GM12878 (cell line): ENCODE measurements around the gene GGCX. TPM values are rescaled to one million over a fixed set of nuclear protein-coding genes. Genes with fewer than 3 reads are reported as not detected.

Experiments used
- ASH2L ChIP-seq: fragments of 300-600, 200-600 bp; sonication (generic); IDR thresholded peaks from 2 replicates; pipeline ENCODE4 v1.6.1; 2017; ENCODE audit warnings: low read depth, mild to moderate bottlenecking, borderline replicate concordance
- BACH1 ChIP-seq: fragments of 450-650 bp; IDR thresholded peaks from 2 replicates; pipeline ENCODE4 v1.6.1; 2017; ENCODE audit warnings: mild to moderate bottlenecking, borderline replicate concordance
- BHLHE40 ChIP-seq, 2 experiments: fragments of 450-650 bp in 1 of 2; IDR thresholded peaks; 2 replicates each; pipeline ENCODE4 v1.6.1; 2011 to 2017; ENCODE audit warnings: low read depth in 2 of 2, borderline replicate concordance in 1 of 2, improper control_type of control experiment in 1 of 2, low read length in 1 of 2, mild to moderate bottlenecking in 1 of 2
- ESRRA ChIP-seq: IDR thresholded peaks from 2 replicates; pipeline ENCODE4 v1.6.1; 2012; ENCODE audit warnings: mild to moderate bottlenecking, low read length, improper control_type of control experiment
- FOS ChIP-seq: IDR thresholded peaks from 3 replicates; pipeline ENCODE4 v1.6.1; 2011; ENCODE audit warnings: borderline replicate concordance; ENCODE audit not compliant: insufficient read length; ENCODE audit errors: extremely low read depth
- HDAC6 ChIP-seq: fragments of 200-600 bp; sonication (generic); IDR thresholded peaks from one replicate; pipeline ENCODE4 v1.8.0; 2017; ENCODE audit warnings: antibody characterized with exemption; ENCODE audit not compliant: unreplicated experiment
- RELA ChIP-seq: fragments of 450-650 bp; IDR thresholded peaks from 2 replicates; pipeline ENCODE4 v1.8.0; 2014; ENCODE audit warnings: borderline replicate concordance; ENCODE audit not compliant: partially characterized antibody
- SMC3 ChIP-seq: IDR thresholded peaks from 2 replicates; pipeline ENCODE4 v1.6.1; 2011; ENCODE audit warnings: low read length, improper control_type of control experiment, borderline replicate concordance
- ZNF384 ChIP-seq: IDR thresholded peaks from 2 replicates; pipeline ENCODE4 v1.6.1; 2012; ENCODE audit warnings: low read depth, mild to moderate bottlenecking, low read length, improper control_type of control experiment, borderline replicate concordance
- polyA plus RNA-seq, 11 experiments: library from polyadenylated mRNA; depleted of rRNA in 4 of 11; unstranded in 6 of 11; stranded (reverse) in 5 of 11; fragments of >200 nt; fragmentation: Nextera tagmentation in 4 of 11; fragmentation: Illumina TruSeq in 1 of 11; extraction: Ambion mirVana in 4 of 11; extraction: Trizol in 1 of 11; gene quantifications; 1 replicate in 1 of 11; 2 replicates in 10 of 11; pipeline versions ENCODE4 v1.2.1 to v1.2.3, GENCODE V29; 2011 to 2016; ENCODE audit warnings: inconsistent platforms in 2 of 11, missing spikeins in 2 of 11, low read depth in 1 of 11
- total RNA-seq, 4 experiments: library from RNA; depleted of rRNA in 3 of 4; stranded (reverse); fragments of >200 nt in 3 of 4; fragmentation: Illumina TruSeq in 1 of 4; extraction: Trizol in 1 of 4; gene quantifications; 2 replicates each; pipeline versions ENCODE4 v1.2.1 to v1.2.3, GENCODE V29; 2013 to 2021
- TF ChIP-seq, protein P1 (sequence below): fragments of 450-650 bp; IDR thresholded peaks from 2 replicates; pipeline ENCODE4 v1.6.1; 2016; ENCODE audit warnings: mild to moderate bottlenecking
- TF ChIP-seq, protein P2 (sequence below): fragments of 450-650 bp; formaldehyde crosslinking; IDR thresholded peaks from 2 replicates; pipeline ENCODE4 v1.4.0; 2020; ENCODE audit warnings: mild to moderate bottlenecking, moderate library complexity
- TF ChIP-seq, protein P3 (sequence below): fragments of 450-650 bp; IDR thresholded peaks from 2 replicates; pipeline ENCODE4 v1.6.1; 2018; ENCODE audit warnings: borderline replicate concordance, mild to moderate bottlenecking; ENCODE audit not compliant: partially characterized antibody
- TF ChIP-seq, protein P4 (sequence below): fragments of 150-350 bp; IDR thresholded peaks from 2 replicates; pipeline ENCODE4 v1.6.1; 2014; ENCODE audit warnings: mild to moderate bottlenecking, low read depth, low read length
- TF ChIP-seq, protein P5 (sequence below): IDR thresholded peaks from 2 replicates; pipeline ENCODE4 v1.6.1; 2011; ENCODE audit warnings: borderline replicate concordance, low read depth, mild to moderate bottlenecking, moderate library complexity, low read length; ENCODE audit not compliant: insufficient read depth, poor library complexity, severe bottlenecking

Gene GGCX
- total and polyA plus RNA-seq, 10 of the 15 experiments (the other 5 are each of a cell fraction or from before 2014, with no cell fraction given), result 18.1 to 52.7 (median 25.0) TPM

DNA sequence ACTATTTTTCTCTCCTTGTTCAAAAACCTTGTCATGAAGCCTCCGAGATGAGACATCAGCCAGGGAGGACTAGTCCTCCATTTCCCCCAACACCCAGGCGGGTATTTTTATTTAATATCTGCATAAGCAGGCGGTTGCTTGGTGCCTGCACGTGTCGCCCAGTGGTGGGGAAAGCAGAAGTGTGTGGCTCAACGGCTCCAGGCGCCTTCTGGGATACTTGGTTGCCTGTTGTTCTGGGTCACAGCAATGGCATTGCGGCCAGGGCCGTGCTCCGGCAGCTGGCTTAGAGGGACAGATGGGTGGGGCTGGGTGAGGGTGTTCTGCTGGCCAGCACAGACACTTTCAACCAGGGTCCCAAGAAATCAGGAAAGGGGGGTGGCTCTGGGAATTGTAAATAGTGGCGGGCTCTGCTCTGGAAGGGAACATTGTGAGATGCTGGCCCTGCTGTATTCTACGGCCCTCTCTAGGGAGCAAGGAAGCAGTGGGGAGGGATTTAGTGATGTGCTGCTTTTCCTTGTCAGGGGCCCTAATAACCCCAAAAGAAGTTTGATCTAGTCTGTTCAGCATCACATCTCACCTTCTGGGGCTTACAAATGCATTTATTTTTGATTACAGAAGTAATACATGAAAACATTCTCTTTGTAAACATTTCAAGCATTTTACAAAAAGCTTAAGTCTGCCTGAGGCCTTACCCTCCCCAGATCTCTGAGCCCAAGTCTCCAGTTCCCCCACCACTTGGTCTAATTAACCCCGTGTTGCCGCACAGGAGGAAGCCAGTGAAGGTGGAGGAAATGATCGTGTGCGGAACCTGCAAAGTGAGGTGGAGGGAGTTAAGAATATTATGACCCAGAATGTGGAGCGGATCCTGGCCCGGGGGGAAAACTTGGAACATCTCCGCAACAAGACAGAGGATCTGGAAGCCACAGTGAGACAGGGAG is 17.2 kb upstream of the GGCX start (continued):
- no peak for TF ChIP-seq ZNF384
- TF ChIP-seq, protein P1, sequence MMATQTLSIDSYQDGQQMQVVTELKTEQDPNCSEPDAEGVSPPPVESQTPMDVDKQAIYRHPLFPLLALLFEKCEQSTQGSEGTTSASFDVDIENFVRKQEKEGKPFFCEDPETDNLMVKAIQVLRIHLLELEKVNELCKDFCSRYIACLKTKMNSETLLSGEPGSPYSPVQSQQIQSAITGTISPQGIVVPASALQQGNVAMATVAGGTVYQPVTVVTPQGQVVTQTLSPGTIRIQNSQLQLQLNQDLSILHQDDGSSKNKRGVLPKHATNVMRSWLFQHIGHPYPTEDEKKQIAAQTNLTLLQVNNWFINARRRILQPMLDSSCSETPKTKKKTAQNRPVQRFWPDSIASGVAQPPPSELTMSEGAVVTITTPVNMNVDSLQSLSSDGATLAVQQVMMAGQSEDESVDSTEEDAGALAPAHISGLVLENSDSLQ, result no peak
- TF ChIP-seq SMC3, result no peak
- TF ChIP-seq, protein P2, sequence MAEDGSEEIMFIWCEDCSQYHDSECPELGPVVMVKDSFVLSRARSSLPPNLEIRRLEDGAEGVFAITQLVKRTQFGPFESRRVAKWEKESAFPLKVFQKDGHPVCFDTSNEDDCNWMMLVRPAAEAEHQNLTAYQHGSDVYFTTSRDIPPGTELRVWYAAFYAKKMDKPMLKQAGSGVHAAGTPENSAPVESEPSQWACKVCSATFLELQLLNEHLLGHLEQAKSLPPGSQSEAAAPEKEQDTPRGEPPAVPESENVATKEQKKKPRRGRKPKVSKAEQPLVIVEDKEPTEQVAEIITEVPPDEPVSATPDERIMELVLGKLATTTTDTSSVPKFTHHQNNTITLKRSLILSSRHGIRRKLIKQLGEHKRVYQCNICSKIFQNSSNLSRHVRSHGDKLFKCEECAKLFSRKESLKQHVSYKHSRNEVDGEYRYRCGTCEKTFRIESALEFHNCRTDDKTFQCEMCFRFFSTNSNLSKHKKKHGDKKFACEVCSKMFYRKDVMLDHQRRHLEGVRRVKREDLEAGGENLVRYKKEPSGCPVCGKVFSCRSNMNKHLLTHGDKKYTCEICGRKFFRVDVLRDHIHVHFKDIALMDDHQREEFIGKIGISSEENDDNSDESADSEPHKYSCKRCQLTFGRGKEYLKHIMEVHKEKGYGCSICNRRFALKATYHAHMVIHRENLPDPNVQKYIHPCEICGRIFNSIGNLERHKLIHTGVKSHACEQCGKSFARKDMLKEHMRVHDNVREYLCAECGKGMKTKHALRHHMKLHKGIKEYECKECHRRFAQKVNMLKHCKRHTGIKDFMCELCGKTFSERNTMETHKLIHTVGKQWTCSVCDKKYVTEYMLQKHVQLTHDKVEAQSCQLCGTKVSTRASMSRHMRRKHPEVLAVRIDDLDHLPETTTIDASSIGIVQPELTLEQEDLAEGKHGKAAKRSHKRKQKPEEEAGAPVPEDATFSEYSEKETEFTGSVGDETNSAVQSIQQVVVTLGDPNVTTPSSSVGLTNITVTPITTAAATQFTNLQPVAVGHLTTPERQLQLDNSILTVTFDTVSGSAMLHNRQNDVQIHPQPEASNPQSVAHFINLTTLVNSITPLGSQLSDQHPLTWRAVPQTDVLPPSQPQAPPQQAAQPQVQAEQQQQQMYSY (CRISPR knock-in tag), result no peak
- TF ChIP-seq, protein P3, sequence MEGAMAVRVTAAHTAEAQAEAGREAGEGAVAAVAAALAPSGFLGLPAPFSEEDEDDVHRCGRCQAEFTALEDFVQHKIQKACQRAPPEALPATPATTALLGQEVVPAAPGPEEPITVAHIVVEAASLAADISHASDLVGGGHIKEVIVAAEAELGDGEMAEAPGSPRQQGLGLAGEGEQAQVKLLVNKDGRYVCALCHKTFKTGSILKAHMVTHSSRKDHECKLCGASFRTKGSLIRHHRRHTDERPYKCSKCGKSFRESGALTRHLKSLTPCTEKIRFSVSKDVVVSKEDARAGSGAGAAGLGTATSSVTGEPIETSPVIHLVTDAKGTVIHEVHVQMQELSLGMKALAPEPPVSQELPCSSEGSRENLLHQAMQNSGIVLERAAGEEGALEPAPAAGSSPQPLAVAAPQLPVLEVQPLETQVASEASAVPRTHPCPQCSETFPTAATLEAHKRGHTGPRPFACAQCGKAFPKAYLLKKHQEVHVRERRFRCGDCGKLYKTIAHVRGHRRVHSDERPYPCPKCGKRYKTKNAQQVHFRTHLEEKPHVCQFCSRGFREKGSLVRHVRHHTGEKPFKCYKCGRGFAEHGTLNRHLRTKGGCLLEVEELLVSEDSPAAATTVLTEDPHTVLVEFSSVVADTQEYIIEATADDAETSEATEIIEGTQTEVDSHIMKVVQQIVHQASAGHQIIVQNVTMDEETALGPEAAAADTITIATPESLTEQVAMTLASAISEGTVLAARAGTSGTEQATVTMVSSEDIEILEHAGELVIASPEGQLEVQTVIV, result no peak
- no peak for TF ChIP-seq RELA
- no peak for TF ChIP-seq ASH2L
- no peak for TF ChIP-seq HDAC6
- no peak for TF ChIP-seq FOS
- TF ChIP-seq, protein P4, sequence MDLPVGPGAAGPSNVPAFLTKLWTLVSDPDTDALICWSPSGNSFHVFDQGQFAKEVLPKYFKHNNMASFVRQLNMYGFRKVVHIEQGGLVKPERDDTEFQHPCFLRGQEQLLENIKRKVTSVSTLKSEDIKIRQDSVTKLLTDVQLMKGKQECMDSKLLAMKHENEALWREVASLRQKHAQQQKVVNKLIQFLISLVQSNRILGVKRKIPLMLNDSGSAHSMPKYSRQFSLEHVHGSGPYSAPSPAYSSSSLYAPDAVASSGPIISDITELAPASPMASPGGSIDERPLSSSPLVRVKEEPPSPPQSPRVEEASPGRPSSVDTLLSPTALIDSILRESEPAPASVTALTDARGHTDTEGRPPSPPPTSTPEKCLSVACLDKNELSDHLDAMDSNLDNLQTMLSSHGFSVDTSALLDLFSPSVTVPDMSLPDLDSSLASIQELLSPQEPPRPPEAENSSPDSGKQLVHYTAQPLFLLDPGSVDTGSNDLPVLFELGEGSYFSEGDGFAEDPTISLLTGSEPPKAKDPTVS, result no peak
- TF ChIP-seq BHLHE40 (IDR thresholded peaks at IDR 0.05; ENCODE audit: borderline replicate concordance in 1 of 2, low read depth in 2 of 2, low read length in 1 of 2), result peak; percentile 88 to 93
- TF ChIP-seq, protein P5, sequence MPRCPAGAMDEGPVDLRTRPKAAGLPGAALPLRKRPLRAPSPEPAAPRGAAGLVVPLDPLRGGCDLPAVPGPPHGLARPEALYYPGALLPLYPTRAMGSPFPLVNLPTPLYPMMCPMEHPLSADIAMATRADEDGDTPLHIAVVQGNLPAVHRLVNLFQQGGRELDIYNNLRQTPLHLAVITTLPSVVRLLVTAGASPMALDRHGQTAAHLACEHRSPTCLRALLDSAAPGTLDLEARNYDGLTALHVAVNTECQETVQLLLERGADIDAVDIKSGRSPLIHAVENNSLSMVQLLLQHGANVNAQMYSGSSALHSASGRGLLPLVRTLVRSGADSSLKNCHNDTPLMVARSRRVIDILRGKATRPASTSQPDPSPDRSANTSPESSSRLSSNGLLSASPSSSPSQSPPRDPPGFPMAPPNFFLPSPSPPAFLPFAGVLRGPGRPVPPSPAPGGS, result no peak
- TF ChIP-seq ESRRA, result no peak
- TF ChIP-seq BACH1, result no peak
